Activated CD4-positive, alpha-beta memory T cell treated with anti-CD3 and anti-CD28 coated beads for 36 hours (primary cell): Measurements from ENCODE around the gene PTPRN2. TPM values are rescaled to one million over a fixed set of nuclear protein-coding genes. Genes with fewer than 3 reads are reported as not detected.

Source experiments
- CTCF ChIA-PET: fragments of 350-600 bp; sonication (Branson Sonifier 250); formaldehyde crosslinking; loops from one replicate; lab custom pipeline; 2021; ENCODE audit warnings: antibody characterized with exemption, inconsistent platforms; lab: Charles Lee
- POLR2A ChIA-PET: fragments of 350-600 bp; sonication (Branson Sonifier 250); formaldehyde crosslinking; loops from one replicate; lab custom pipeline; 2021; ENCODE audit warnings: antibody characterized with exemption; lab: Charles Lee
- DNase-seq: peaks from one replicate; pipeline ENCODE4 v3.0.0-alpha.2; 2020
- H3K27ac Mint-ChIP-seq: one replicate; pipeline ENCODE4 v1.8.0; 2021; ENCODE audit warnings: mixed read lengths
- H3K27me3 Mint-ChIP-seq: one replicate; pipeline ENCODE4 v1.8.0; 2021; ENCODE audit warnings: mixed read lengths
- H3K36me3 Mint-ChIP-seq: one replicate; pipeline ENCODE4 v1.8.0; 2021; ENCODE audit warnings: mixed read lengths
- H3K4me1 Mint-ChIP-seq: one replicate; pipeline ENCODE4 v1.8.0; 2021; ENCODE audit warnings: low read depth, mixed read lengths
- H3K4me3 Mint-ChIP-seq: one replicate; pipeline ENCODE4 v1.8.0; 2021; ENCODE audit warnings: mild to moderate bottlenecking, mixed read lengths
- H3K9me3 Mint-ChIP-seq: one replicate; pipeline ENCODE4 v1.8.0; 2021; ENCODE audit warnings: mixed read lengths
- intact Hi-C: fragments of 100-400 bp; cut with micrococcal nuclease; formaldehyde crosslinking; loops from one replicate; pipeline ENCODE4 v1.15.1; 2023
- total RNA-seq, 2 experiments: library from RNA; stranded (reverse); gene quantifications; one replicate each; pipeline ENCODE4 v1.2.3, GENCODE V29; 2021

Gene PTPRN2
- total RNA-seq, 2 experiments from 2014 or later: 0.51 to 0.64 TPM

DNA sequence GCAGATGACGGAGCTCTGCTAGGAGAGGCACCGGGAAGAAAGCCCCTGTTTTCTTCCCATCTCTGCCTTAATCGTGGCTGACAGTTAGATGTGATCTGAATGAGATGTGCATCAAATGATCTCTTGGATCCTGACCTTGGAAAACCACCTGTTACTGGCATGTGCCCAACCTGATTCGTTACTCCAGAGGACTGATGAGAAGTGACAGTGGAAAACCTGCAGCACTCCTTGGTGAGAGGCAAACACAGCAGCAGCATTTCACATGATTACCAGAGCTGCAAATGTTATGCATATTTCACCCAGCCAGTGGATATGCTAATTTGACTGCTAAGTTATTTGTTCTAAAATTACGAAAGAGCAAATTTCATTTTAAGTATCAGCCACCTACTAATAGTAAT lies 95.3 kb downstream of the PTPRN2 start:
- Mint-ChIP-seq H3K36me3 (no peaks in the 10 kb centered on the region), H3K4me1 (peaks cover 4% of the 10 kb centered on the region), H3K9me3 (no peaks in the 10 kb centered on the region), H3K27me3 (peaks cover 4% of the 10 kb centered on the region), H3K27ac (no peak overlapping the region), H3K4me3 (no peak overlapping the region)
- intact Hi-C loops: no loop called here
- POLR2A ChIA-PET: no interaction called here
- no peak for DNase-seq
- CTCF ChIA-PET: no interaction called here

DNA sequence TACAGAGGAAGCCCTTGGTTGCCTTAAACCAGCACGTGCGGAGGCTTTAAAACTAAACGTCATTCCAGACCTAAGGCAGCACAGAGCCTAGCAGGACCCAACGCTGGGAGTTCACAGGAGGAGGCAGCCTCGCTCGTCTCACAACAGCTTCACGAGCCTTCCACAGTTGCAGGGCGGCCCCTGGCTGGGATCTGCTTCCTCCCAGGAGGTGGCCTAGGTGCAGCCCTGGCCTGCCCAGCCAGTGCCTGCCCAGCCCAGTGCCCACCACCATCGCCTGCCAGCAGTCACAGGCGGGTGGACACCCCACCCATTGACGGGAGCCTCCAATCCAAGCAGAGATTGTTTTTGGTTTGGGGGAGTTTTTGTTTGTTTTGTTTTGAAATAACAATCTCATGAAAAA lies 96.5 kb downstream of the PTPRN2 start:
- intact Hi-C loops: no loop called here
- Mint-ChIP-seq H3K9me3 (no peaks in the 10 kb centered on the region), H3K4me1 (peaks cover 4% of the 10 kb centered on the region), H3K4me3 (no peak overlapping the region), H3K27ac (no peak overlapping the region), H3K27me3 (peaks cover 2% of the 10 kb centered on the region), H3K36me3 (no peaks in the 10 kb centered on the region)
- CTCF ChIA-PET: no interaction called here
- DNase-seq: no peak
- POLR2A ChIA-PET: no interaction called here

DNA sequence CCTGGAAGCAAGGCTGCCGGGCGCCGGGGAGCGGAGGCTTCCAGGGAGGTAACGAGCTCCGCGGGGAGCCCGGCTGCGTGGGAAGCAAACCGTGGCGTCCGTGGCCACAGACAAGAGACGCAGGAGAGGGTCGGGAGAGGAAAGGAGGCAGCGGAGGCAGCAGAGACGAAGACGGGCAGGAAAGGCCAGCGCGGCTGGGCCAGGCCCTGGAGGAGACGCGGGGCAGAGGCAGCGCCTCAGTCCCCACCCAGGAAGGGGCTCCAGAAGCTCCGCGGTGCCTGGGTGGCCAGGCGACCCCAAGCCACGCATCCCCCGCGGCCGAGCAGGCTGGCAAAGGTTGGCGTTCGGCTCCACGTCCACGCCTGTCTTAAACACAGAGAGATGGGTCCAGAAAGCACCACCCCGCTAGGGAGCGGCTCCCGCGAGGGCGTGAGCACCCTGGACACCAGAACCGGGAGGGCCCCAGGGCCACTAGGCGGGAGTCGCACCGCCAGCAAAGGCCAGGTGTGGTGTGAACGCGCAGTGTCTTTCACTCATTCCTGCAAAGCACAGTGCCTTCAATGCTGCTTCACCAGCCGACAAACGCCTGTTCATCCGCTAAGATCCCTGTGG lies 97.3 kb downstream of the PTPRN2 start:
- POLR2A ChIA-PET: interaction anchor here (0.6 kb wide), 1 partner anchor 658 kb away, joined by 3 read pairs; no protein-coding TSS in a partner anchor
- no peaks in the 10 kb centered on the region for H3K36me3 Mint-ChIP-seq
- no peak for DNase-seq
- peaks cover under 1% of the 10 kb centered on the region for H3K27me3 Mint-ChIP-seq
- intact Hi-C loops: no loop called here
- CTCF ChIA-PET: no interaction called here
- no peak overlapping the region for H3K4me3 Mint-ChIP-seq
- no peaks in the 10 kb centered on the region for H3K4me1 Mint-ChIP-seq
- no peak overlapping the region for H3K27ac Mint-ChIP-seq
- H3K9me3 Mint-ChIP-seq: no peaks in the 10 kb centered on the region

DNA sequence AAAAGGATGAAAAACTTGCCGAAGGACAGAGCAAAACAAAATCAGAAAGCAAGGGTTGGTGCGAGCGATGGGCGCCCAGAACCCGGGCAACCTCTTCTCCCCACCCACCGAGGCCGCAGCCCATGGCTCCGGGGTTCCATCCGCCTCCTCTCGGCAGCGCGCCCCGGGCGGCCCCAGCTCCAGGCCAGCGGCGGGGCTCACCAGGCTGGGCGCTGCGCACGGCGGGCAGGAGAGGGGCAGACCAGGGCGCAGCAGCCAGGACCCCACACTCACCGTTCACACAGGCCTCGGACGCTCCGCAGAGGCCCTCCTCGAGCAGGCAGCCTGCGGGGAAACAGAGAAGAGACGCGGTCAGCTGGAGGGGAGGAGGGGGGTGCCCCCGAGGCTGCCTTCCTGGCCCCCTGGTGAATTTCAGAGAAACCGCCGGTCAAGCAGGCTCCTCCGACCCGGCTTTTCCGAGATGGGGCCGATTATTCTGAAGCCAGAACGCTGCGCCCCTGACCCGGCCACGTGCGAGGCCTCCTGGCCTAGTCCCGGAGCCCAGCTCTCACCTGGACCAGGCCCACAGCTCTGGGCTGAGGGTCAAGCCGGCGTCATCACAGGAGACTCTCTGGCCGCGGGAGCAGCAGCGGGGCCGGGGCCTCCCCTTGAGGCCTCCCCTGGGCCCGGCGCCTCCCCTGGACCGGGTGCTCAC lies 98.0 kb downstream of the PTPRN2 start:
- H3K36me3 Mint-ChIP-seq: no peaks in the 10 kb centered on the region
- DNase-seq: no peak
- POLR2A ChIA-PET: interaction anchor here (0.6 kb wide), 1 partner anchor 658 kb away, joined by 3 read pairs; no protein-coding TSS in a partner anchor
- no peaks in the 10 kb centered on the region for H3K27me3 Mint-ChIP-seq
- no peak overlapping the region for H3K27ac Mint-ChIP-seq
- H3K4me1 Mint-ChIP-seq: no peaks in the 10 kb centered on the region
- intact Hi-C loops: no loop called here
- no peaks in the 10 kb centered on the region for H3K9me3 Mint-ChIP-seq
- no peak overlapping the region for H3K4me3 Mint-ChIP-seq
- CTCF ChIA-PET: no interaction called here

DNA sequence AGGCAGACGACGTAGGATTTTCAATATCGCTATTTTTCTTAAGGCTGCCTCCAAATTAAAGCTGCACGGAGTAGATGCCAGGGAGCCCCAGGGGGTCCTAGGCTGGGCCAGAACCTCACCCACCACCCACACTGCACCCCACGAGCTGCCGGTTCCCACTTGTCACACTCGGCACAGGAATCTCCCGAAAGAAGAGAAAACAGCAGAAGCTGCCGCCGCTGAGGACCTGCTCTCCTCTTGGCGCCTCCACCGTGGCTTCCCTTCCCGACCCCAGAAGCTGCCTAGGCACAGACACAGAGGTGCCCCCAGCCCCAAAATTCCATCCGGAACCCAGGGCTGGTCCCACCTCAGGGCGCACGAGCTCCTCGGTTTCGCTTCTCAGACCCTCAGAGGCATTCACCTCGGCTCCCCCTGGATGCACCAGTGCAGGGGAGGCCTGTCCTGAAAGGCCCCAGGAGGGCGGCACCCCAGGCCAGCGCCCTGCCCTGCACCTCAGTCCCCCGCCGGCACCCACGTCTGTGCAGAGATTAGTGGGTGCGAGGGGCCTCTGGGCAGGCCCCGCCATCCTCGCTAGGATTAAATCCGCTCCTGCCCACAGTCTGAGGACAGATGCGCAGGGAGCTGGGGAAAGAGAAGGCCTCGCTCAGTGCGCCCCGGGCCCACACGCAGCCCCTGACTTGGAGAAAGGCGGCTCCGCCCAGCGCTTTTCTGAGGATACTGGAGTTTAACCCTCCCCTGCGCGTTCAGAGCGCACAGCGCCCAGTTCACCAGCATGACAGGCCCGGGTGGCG lies 99.2 kb downstream of the PTPRN2 start:
- Mint-ChIP-seq H3K27ac (no peak overlapping the region), H3K9me3 (no peaks in the 10 kb centered on the region), H3K36me3 (no peaks in the 10 kb centered on the region), H3K4me1 (no peaks in the 10 kb centered on the region), H3K4me3 (no peak overlapping the region), H3K27me3 (no peaks in the 10 kb centered on the region)
- DNase-seq: no peak
- intact Hi-C loops: no loop called here
- ChIA-PET POLR2A (no interaction called here), CTCF (interaction anchor here (0.6 kb wide), 1 partner anchor 80 kb away, joined by 5 read pairs; no protein-coding TSS in a partner anchor)

DNA sequence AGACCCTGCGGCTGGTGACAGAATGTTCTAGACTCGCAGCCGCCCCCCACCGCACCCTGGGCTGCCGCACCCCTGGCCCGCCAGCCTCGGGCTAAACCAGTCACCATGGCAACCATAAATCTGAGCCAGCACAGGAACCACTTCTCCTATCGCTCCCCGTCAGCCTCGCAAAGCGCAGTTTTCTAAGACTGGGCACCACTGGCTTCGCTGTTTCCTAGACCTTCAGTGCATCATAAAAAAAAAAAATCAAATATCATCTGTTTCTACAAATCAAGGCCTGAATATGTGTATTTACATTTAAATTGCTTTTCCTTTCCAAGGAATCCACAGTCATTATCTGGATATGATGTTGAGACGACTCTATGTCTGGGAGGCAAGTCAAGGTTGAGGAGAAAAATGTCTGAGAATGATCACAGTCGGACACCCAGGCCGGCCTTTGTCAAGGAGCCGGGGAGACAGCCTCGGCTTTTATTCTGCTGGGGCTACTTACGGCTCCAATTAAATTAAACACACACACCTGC lies 99.9 kb downstream of the PTPRN2 start:
- CTCF ChIA-PET: interaction anchor here (0.6 kb wide), 1 partner anchor 81 kb away, joined by 5 read pairs; no protein-coding TSS in a partner anchor
- POLR2A ChIA-PET: no interaction called here
- Mint-ChIP-seq H3K9me3 (no peaks in the 10 kb centered on the region), H3K4me3 (no peak overlapping the region), H3K27me3 (no peaks in the 10 kb centered on the region), H3K36me3 (no peaks in the 10 kb centered on the region), H3K4me1 (no peaks in the 10 kb centered on the region), H3K27ac (no peak overlapping the region)
- DNase-seq: no peak
- intact Hi-C loops: no loop called here

DNA sequence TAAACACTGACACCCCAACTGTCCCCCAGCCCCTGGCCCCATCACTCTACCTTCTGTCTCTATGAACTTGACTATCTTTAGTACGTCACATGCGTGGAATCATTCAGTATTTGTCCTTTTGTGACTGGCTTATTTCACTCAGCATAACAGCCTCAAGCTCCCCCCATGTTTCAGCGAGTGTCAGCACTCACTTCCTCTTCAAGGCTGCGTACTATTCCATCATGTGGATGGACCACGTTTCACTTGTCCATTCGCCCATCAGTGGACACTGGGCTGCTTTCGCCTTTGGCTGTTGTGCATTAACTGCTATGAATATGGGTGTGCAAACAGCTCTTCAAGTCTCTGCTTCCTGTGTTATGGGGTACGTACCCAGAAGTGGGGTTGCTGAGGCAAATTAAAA lies 100.7 kb downstream of the PTPRN2 start:
- DNase-seq: no peak
- intact Hi-C loops: no loop called here
- no peaks in the 10 kb centered on the region for H3K9me3 Mint-ChIP-seq
- H3K4me3 Mint-ChIP-seq: no peak overlapping the region
- no peaks in the 10 kb centered on the region for H3K4me1 Mint-ChIP-seq
- no peaks in the 10 kb centered on the region for H3K36me3 Mint-ChIP-seq
- ChIA-PET CTCF (no interaction called here), POLR2A (no interaction called here)
- H3K27ac Mint-ChIP-seq: no peak overlapping the region
- H3K27me3 Mint-ChIP-seq: no peaks in the 10 kb centered on the region

DNA sequence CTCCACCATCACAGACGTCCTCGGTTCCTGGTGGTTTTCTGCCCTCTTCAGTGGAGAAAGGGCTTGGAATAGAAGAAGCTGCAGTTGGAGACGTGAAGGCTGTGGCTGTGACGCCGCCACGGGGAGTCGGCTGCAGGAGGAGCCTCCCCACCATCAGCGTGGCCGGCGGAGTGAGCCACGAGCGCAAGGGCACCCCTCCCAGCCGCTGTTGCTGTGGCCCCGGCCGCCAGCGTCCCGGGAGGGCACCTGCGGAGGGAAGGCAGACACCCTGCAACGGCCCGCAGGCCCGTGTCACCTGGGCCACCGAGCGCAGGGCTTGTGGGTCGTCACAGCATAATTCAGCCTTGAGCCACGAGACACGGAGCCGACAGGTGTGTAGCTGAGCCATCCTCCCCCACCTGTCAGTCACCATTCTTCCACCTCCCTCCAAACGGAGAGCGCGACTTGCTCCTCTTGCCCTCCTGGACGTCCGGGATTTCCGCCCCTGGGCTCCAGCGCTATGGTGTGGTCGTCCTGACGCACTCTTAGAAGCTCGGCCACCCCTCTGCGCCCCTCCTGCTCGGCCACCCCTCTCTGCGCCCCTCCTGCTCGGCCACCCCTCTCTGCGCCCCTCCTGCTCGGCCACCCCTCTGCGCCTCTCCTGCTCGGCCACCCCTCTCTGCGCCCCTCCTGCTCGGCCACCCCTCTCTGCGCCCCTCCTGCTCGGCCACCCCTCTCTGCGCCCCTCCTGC lies 102.7 kb downstream of the PTPRN2 start:
- DNase-seq: no peak
- CTCF ChIA-PET: no interaction called here
- Mint-ChIP-seq H3K4me1 (no peaks in the 10 kb centered on the region), H3K27ac (no peak overlapping the region), H3K36me3 (no peaks in the 10 kb centered on the region), H3K4me3 (no peak overlapping the region), H3K27me3 (no peaks in the 10 kb centered on the region), H3K9me3 (no peaks in the 10 kb centered on the region)
- POLR2A ChIA-PET: no interaction called here
- intact Hi-C loops: no loop called here

DNA sequence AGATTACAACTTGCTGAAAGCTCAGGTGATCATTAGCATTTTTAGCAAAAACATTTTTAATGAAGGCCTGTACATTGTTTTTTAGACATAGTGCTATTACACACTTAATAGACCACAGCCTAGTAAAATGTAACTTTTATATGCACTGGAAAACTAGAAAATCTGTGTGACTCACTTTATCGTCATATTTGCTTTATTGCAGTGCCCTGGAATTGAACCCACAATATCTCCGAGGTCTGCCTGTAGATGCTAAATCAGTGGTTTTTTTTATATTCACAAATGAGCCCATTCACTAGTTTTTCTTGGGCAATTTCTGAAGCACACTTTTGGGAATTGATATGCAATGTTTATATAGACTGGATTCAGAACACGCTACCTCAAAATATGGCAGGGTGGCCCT lies 105.1 kb downstream of the PTPRN2 start:
- intact Hi-C loops: no loop called here
- H3K4me3 Mint-ChIP-seq: no peak overlapping the region
- CTCF ChIA-PET: no interaction called here
- H3K27me3 Mint-ChIP-seq: peaks cover 1% of the 10 kb centered on the region
- H3K36me3 Mint-ChIP-seq: no peaks in the 10 kb centered on the region
- no peaks in the 10 kb centered on the region for H3K9me3 Mint-ChIP-seq
- POLR2A ChIA-PET: no interaction called here
- no peak overlapping the region for H3K27ac Mint-ChIP-seq
- DNase-seq: no peak
- no peaks in the 10 kb centered on the region for H3K4me1 Mint-ChIP-seq

DNA sequence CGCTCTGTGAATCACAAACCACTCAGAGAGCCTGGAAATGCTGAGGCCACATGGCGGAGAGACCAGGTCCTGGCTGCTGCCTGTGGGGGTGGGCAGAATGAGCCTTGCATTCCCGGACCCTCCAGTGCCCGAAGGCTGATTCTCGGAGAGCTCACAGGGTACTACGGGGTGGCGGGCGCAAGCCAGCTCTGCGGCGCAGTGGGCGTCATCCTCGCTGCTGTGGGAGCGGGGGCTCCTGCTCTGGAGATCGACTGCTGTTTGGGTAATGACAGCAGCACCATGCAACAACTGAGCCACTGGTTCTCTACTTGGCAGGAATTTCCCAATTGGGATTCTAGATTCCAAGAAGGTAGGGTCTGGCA lies 108.0 kb downstream of the PTPRN2 start:
- ChIA-PET CTCF (no interaction called here), POLR2A (no interaction called here)
- no peak for DNase-seq
- intact Hi-C loops: no loop called here
- Mint-ChIP-seq H3K36me3 (no peaks in the 10 kb centered on the region), H3K27me3 (peaks cover 1% of the 10 kb centered on the region), H3K27ac (no peak overlapping the region), H3K9me3 (no peaks in the 10 kb centered on the region), H3K4me3 (no peak overlapping the region), H3K4me1 (no peaks in the 10 kb centered on the region)

DNA sequence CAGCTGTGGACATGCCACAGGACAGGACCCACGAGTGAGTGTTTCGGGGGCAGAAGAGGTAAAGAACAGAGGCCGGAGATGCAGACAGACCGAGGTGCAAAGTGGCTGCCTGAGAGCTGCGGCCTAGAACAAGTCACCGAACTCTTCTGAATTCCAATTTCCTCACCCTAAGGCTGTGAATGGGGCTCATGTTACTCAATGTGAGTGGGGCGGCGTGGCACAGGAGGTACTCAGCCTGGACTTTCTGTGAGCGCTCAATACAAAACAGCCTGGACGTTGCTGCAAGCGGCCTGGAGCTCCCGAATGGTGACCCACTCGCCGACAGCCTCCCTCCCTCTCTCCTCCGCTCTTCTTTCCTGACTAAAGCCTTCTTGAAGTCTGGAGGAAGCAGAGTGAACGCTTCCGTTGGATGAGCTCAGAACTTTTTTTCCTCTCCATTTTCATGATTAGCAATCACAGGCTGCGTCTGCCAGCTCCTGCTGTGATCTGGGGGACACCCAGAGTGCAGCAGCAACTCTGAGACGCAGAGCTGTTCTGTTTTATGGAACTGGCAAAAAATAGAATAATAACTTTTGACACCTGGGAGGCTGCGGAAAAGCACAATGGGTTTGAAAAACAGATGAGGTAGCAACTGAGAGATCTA lies 108.5 kb downstream of the PTPRN2 start:
- no peak overlapping the region for H3K27ac Mint-ChIP-seq
- CTCF ChIA-PET: no interaction called here

More for the DNA sequence above, 108.5 kb downstream of the PTPRN2 start:
- intact Hi-C loops: no loop called here
- H3K36me3 Mint-ChIP-seq: no peaks in the 10 kb centered on the region
- POLR2A ChIA-PET: no interaction called here
- DNase-seq: no peak
- H3K4me1 Mint-ChIP-seq: no peaks in the 10 kb centered on the region
- no peak overlapping the region for H3K4me3 Mint-ChIP-seq
- H3K9me3 Mint-ChIP-seq: no peaks in the 10 kb centered on the region
- H3K27me3 Mint-ChIP-seq: peaks cover 1% of the 10 kb centered on the region
